ENCODE results near the gene ACP3.

Gene ACP3

DNA sequence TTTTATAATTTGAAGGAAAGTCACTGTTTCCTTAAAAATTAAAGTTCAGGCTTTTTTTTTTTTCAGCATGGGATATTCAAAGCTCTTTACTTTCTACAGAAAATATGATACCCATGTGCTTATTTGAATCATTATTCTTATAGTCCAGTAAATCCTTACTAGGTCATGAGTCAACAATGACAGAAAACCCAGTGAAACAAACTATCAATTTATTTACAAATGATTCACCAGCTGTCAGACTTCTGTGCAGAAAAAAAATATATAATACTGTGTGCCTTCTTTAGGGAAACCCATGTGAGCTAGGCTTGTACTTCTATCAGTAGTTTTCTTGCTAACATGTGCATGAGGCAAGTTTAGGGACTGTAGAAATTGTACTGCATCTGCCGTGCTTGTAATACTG, 1.2 kb downstream of the ACP3 start:
- DNase-seq: no peak

GRCh38 chr3:132321304-132321703, 4.1 kb downstream of the ACP3 start:
- no peak for DNase-seq

GRCh38 chr3:132325103-132325606, 7.9 kb downstream of the ACP3 start:
- no peak for DNase-seq

DNA sequence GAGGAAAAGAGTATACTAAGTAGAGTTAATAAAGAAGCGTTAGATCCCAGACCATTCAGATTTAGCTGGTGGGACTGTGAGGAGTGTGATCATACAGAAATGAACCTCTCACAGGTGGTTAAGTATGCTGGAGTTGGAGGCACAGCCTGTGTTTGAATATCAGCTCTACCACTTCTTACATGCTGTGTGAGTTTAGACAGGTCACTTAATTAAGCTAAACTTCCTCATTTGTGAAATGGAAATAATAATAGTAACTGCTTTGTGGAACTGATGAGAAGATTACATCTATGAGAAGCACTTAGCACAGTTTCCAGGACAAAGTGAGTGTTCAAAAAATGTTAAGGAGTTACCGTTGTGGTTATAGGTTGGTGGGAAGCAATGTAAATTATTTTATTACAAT, 8.4 kb downstream of the ACP3 start:
- no peak for DNase-seq

DNA sequence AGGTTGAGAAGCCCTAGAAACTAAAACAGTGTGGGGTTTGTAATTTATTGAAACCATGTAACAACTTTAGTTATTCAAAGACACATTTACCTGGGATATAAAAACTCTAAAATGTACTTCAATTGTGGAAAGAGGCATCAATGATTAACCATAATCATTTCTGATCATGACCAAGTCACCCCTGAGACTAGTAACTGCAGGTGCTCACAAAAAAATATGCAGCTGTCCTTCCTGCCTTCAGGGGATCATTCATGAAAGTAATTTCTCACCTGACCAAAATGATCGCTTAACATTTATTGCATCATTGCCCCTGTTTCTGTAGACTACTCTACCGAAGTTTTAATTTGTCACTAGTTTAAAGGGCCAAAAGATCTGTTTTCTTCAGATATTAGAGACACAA, 9.0 kb downstream of the ACP3 start:
- DNase-seq: no peak

GRCh38 chr3:132332082-132332481, 14.9 kb downstream of the ACP3 start:
- DNase-seq: no peak

GRCh38 chr3:132332508-132332907, 15.3 kb downstream of the ACP3 start:
- no peak for DNase-seq

DNA sequence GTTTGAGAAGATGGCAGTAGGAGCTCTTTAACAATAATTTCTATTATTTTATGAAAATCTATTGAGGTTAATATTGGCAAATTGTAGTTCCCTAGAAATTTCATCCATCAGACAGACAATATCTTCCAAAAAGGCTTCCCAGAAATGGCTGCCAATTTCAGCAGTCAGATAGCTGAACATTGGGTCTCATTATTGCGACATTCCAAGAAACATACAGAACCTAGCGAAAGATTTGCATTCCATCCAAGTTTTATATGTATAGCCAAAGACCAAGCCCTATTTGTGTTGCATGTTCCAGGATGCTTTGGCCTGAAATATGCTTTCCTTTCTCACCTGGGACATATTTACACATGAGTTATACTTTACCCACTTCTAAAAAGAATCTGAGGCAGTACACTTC, 24.5 kb downstream of the ACP3 start:
- no peak for DNase-seq

GRCh38 chr3:132342183-132342582, 25.0 kb downstream of the ACP3 start:
- no peak for DNase-seq

DNA sequence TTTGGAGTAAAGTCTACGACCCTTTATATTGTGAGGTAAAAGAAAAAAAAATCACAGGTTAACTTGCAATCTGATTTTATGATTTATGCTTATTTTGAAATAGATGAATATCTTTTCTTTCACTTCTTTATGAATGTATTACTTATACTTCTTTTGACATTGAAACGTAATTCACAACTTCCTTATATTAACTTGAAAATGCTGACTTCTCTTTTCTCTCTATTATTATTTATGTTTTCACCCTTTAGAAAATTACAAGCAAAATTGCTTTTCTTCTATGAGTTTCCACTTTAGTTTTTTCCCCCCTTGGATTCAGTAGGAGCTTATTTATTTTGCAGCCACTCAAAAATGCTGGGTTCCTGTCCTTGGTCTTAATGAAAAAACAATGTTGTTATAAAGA, 25.4 kb downstream of the ACP3 start:
- no peak for DNase-seq

DNA sequence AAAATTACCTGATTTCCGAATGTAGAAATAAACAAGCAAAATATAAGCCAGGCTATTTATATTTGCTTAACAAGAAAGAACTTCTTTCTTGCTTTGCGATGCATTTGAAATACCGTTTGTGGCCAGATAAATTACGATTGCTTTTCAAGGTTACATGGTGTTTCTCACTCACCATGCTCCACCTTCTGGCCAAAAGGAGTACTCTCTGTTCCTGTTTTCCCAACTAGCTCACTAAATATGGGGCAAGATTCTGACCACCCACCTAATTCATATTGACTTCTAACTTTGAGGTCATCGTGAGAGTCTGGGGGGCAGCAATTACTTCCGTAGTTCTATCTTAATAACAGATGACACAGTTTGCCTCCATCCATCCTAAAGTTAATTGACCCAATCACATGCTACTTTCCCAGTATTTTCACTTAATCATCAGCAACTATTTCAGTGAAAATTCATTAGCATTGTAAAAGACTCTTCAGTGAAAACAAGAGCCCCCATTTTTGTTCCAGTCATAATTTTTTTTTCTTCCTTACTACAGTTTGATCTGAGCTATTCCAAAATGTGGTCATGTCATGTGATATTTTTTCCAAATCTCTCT, 25.9 kb downstream of the ACP3 start:
- peak; percentile 25 for DNase-seq

DNA sequence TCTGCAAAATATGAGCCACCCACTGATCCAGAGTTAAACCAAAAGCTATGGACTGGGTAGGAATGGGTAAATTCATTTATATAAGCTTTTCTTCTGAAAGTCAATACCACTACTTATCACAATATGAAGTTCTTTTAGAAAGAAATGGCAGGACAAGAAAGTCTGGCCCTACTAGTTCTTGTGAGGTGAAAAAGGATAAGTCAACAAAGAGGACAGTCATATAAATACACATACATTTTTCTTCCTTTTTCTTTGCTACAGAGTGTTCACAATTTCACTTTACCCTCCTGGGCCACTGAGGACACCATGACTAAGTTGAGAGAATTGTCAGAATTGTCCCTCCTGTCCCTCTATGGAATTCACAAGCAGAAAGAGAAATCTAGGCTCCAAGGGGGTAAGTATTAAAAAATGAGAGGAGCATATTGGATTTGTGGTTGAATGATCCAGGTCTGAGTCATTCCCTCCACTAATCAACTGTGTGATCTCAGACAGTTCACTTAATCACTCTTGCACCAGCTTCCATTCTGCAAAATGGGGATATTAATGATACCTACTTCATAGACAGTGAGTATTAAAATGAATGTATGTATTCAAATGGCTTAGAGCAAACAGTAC, 27.6 kb downstream of the ACP3 start:
- DNase-seq: no peak

- DNase-seq: no peak
Observed at GRCh38 chr3:132346841-132347736, 29.9 kb downstream of the ACP3 start.

DNA sequence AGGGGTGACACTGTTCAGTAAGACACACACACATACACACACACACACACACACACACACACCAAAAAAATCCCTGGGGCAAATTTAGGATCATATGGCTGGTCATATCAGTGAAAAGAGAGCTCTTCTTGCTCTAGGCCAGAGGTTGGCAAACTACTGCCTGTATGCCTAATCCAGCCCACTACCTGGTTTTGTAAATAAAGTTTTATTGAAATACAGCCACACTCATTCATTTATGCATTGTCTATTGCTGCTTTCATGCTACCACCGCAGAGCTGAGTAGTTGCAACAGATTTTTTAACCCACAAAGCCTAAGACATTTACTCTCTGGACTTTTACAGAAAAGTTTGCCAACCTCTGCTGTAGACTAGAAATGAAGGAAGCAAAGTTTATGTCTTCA, 30.6 kb downstream of the ACP3 start:
- DNase-seq: no peak

DNA sequence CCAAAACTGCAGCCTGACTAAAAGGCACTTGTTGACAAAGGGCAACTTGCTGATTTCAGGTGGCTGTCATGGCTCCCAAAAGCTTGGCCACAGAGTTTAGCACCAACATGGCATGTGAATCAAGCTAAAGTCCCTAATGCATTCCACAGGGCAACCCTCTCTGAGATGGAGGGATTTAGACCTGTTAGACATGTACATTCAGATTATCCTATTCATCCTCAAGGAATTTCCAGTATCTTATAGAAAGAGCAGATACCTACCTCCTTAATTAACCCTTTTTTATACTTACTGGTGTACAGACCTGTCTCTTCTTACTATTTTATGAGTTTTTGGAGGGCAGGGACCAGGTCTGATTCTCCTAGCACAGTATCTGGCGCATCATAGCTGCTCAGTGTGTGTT, 31.3 kb downstream of the ACP3 start:
- no peak for DNase-seq

DNA sequence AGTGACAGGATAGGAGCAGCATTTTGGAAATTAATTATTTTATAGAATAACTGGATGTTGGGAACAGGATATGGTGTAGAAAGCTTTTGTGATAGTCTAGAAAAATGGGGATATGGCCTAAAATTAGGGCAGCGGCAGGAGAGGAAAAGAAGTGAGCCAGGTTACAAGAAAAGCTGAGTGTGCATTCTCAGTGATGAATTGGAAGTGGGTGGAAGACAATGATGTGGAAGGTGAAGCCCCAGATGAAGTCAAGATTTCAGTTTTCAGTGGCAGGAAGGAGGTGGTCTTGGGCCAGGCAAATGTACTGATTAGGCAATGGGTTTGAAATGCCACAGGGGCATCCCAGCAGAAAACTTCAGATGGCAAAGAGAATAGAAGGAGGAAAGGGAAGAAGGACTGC, 33.6 kb downstream of the ACP3 start:
- DNase-seq: no peak

GRCh38 chr3:132351222-132351806, 34.1 kb downstream of the ACP3 start:
- no peak for DNase-seq

DNA sequence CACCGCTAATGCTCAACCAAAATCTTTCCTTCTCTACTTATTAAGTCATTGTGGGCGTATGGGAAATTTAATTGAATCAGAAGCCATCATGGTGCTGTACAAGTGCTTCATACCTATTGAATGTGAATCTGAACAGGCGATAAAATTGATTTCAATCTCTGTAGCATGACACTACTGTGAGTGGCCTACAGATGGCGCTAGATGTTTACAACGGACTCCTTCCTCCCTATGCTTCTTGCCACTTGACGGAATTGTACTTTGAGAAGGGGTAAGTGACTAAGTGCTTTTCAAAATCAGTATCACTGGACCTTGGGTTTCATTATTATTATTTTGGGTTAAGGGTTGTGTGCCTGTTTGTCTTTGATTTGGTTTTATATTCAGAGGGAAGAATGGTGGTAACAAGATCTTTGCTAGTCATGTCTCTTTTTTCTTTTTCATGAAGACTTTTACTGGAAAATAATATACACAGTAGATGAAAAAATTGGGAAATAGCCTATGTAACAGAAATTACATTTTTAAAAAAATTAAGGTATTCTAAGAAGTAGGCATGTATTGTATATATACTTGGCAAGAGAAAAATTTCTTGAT, 35.4 kb downstream of the ACP3 start:
- DNase-seq: peak; percentile 37

DNA sequence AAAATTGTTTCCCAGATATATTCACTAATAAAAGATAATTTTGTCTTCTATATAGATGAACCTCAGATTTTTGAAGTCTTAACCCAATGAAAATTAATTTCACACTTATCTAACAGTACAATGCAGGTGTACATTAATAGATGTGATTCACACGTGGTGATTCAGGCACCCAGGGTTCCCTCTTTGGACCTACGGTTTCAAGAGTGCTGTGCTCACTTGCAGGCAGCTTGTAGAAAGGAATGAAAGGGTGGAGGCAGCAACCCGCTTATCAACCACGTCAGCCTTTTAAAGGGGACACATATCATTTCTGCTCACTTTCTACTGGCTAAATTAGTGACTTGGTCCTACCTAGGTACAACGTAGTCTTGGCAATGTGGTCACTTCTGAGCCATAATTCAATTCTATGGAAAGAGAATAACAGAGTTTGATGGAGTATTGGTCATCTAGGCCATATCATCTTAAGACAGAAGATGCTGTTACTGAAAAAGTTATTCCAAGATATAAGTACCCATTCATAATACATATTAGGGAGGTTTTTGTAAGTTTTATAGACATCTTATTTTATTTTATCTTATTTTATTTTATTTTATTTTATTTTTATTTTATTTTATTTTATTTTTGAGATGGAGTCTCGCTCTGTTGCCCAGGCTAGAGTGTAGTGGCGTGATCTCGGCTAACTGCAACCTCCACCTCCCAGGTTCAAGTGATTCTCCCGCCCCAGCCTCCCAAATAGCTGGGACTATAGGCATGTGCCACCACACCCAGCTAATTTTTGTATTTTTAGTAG, 37.9 kb downstream of the ACP3 start:
- no peak for DNase-seq

DNA sequence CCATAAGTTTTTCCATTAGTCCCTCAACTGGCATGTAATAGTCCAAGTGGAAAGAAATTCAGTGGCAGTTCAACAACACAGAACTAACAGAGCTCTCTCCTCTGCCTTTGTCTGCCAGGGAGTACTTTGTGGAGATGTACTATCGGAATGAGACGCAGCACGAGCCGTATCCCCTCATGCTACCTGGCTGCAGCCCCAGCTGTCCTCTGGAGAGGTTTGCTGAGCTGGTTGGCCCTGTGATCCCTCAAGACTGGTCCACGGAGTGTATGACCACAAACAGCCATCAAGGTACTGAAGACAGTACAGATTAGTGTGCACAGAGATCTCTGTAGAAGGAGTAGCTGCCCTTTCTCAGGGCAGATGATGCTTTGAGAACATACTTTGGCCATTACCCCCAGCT, 39.4 kb downstream of the ACP3 start:
- DNase-seq: no peak

DNA sequence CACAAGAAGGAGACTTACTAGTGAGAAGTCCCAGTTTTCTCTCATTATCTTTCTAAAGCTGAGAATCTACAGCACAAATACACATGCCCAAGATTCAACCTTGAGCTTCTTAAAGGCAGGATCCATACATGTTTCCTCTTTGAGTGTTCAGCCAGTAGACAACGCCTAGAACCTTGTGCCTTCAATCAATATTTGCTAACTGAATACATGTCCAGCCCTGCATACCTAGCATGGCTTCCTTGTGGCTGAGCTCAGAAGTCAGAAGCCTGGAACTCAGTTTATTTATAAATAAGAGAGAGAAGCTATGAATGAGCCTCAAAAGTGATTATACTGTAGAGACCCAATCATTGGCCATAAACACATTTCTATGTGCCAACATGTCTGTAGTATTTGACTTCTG, 43.5 kb downstream of the ACP3 start:
- DNase-seq: no peak

DNA sequence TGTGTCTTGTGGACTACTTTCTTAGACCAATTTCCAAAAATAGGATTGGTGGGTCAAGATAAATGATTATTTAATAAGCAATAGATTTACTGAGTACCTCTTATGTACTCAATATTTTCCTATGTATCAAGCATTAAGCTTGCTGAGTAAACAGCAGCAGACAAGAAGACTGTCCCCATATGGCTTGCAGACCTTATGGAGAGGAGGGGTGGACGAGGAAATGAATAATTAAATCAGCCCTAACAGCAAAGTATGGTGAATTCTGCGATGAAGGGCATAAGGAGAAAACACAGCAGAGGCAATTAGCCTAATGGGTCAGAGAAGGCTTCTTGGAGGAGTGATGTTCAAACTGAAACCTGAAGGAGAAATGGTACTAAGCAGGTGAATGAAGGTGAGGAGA, 45.1 kb downstream of the ACP3 start:
- DNase-seq: no peak
